Coronary artery (tissue), 2 donors: ENCODE results near the gene RTN4IP1.

ENCODE experiments used
- DNase-seq: peaks from one replicate; pipeline ENCODE4 v3.0.0-alpha.2; 2017; ENCODE audit warnings: low spot score
- H3K27ac ChIP-seq, 2 donors: fragments of 200-600 bp; sonication (generic); one replicate each; pipeline ENCODE4 v1.5.1; 2016 to 2019
- H3K4me3 ChIP-seq: fragments of 200-600 bp; sonication (generic); 2 replicates; pipeline ENCODE4 v1.5.1; 2016; ENCODE audit warnings: mild to moderate bottlenecking, moderate library complexity
- CTCF ChIP-seq: fragments of 200-600 bp; sonication (generic); IDR thresholded peaks from one replicate; pipeline ENCODE4 v1.5.1; 2019; ENCODE audit warnings: antibody characterized with exemption

Gene RTN4IP1

DNA sequence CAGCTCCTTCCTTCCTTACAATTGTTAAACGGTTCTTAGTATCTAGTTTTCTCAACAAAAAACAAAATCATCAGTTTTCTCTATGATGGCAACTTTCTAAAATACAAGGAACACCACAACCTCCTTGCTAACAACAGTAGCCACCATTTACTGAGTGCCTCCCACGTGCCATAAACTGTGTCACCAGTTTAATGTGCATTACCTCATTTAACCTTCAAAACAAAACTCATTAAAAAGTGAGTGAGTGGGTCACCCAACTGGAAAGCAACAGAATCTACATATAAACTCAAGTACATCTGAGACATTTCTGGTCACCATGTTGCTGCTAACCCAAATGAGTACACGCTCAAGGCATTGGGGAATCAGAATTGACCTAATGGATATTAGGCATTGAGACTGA, 11.0 kb downstream of the RTN4IP1 start:
- no peak for TF ChIP-seq CTCF
- Histone ChIP-seq H3K4me3 (no peak overlapping the region), H3K27ac (no peak overlapping the region)
- no peak for DNase-seq

DNA sequence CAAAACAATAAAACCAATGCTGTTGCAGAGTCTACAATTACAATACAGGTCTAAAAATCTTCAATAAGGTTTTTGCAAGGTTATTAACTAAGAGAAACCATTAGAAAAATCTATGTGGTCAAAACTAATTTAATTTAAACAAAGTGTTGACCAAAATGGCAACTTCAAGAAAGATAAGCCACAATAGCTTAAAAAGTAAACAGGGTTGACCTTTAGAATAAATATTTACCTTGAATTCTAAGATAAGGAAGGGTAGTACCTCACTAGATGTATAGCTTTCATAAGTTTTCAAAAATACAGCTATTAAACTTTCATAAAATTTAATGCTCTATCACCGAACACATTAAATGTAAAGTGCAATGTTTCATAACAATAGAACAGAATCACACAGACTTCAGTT, 11.4 kb downstream of the RTN4IP1 start:
- H3K4me3 ChIP-seq: no peak overlapping the region
- DNase-seq: no peak
- no peak for TF ChIP-seq CTCF
- no peak overlapping the region for H3K27ac ChIP-seq

GRCh38 chr6:106617302-106617701, 12.0 kb downstream of the RTN4IP1 start:
- no peak overlapping the region for H3K4me3 ChIP-seq
- DNase-seq: no peak
- TF ChIP-seq CTCF: no peak

GRCh38 chr6:106614592-106615257, 14.6 kb downstream of the RTN4IP1 start:
- DNase-seq: no peak
- no peak for TF ChIP-seq CTCF
- no peak overlapping the region for H3K4me3 ChIP-seq
- no peak overlapping the region for H3K27ac ChIP-seq

More at GRCh38 chr6:106617302-106617701, 12.0 kb downstream of the RTN4IP1 start:
- no peak overlapping the region for H3K27ac ChIP-seq

- Histone ChIP-seq H3K27ac (no peak overlapping the region), H3K4me3 (no peak overlapping the region)
- TF ChIP-seq CTCF: no peak
- no peak for DNase-seq
Observed at GRCh38 chr6:106614166-106614565, 15.1 kb downstream of the RTN4IP1 start.

- Histone ChIP-seq H3K27ac (no peak overlapping the region), H3K4me3 (no peak overlapping the region)
- no peak for DNase-seq
- no peak for TF ChIP-seq CTCF
Observed at GRCh38 chr6:106613590-106613989, 15.7 kb downstream of the RTN4IP1 start.

DNA sequence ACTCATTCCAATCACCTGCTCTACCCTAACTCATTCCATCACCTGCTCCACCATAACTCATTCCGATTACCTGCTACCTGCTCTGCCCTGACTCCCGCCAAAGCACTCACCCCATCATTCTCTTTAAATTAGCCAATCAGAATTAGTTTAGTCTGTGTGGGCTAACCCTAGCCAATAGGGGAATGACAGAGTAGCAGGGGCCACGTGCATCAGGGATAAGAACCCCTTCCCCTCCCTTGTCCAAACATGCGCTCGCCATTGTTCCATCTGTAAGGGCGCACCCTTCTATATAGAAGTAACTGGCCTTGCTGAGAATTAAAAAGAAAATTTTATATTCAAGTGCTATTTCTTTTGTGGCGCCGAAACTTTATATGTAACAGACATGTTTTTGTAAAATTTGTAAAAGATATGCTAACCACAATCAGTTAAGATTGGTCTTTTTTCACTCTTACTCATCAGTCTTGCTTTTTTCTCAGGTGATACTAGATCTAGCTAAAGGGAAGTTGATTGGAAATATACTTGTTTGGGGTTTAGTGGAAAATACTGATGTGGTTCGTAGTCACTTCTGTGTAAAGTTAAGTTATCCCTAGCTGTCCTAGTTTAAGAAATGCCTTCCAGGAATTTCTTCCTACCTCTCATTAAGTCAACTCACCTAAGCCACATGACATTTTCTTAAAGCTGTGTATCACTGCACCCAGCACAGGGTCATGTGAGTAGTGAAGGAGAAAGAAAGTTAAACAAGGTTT, 16.5 kb downstream of the RTN4IP1 start:
- no peak for DNase-seq
- no peak for TF ChIP-seq CTCF
- no peak overlapping the region for H3K27ac ChIP-seq
- H3K4me3 ChIP-seq: no peak overlapping the region
